GM21515 (cell line): Measurements from ENCODE around the gene MDC1.
"Not testable (repeated sequence)": the region's sequence is repeated elsewhere in the genome, so short reads cannot be mapped to it uniquely, and the experiment has no call there.

Source experiments
- ATAC-seq: cut with Tn5 transposase; IDR thresholded peaks from one replicate; pipeline ENCODE4 v1.9.1; 2021; ENCODE audit not compliant: unreplicated experiment

MDC1 gene

GRCh38 chr6:30717129-30717844 lies at the start of gene MDC1:
Gene MDC1, minus strand, starts transcription at chr6:30717281. Its CDS starts 2,106 bp downstream, at chr6:30715175.
- peak; percentile 71 for ATAC-seq

- ATAC-seq = no peak
These were observed 49.5 kb upstream of the MDC1 start for GRCh38 chr6:30766461-30767157.

- ATAC-seq = not testable (repeated sequence)
These were observed 48.4 kb upstream of the MDC1 start for GRCh38 chr6:30765495-30765894.

- ATAC-seq = not testable (repeated sequence)
These were observed 47.5 kb upstream of the MDC1 start for GRCh38 chr6:30764490-30765043.

GRCh38 chr6:30763618-30764489 lies 46.8 kb upstream of the MDC1 start:
- ATAC-seq = no peak

GRCh38 chr6:30763155-30763617 lies 46.1 kb upstream of the MDC1 start:
- no peak for ATAC-seq

GRCh38 chr6:30761791-30762429 lies 44.8 kb upstream of the MDC1 start:
- no peak for ATAC-seq

- ATAC-seq = no peak
These were observed 43.5 kb upstream of the MDC1 start for GRCh38 chr6:30760549-30760948.

GRCh38 chr6:30759575-30760239 lies 42.6 kb upstream of the MDC1 start:
- ATAC-seq = no peak

GRCh38 chr6:30757261-30757904 lies 40.3 kb upstream of the MDC1 start:
- no peak for ATAC-seq

GRCh38 chr6:30756405-30757003 lies 39.4 kb upstream of the MDC1 start:
- ATAC-seq = not testable (repeated sequence)

- ATAC-seq = no peak
These were observed 37.5 kb upstream of the MDC1 start for GRCh38 chr6:30754631-30755030.

- no peak for ATAC-seq
These were observed 35.3 kb upstream of the MDC1 start for GRCh38 chr6:30752157-30752927.

GRCh38 chr6:30750379-30750668 lies 33.2 kb upstream of the MDC1 start:
- ATAC-seq = no peak

GRCh38 chr6:30749554-30750378 lies 32.7 kb upstream of the MDC1 start:
- no peak for ATAC-seq

- ATAC-seq = no peak
These were observed 31.9 kb upstream of the MDC1 start for GRCh38 chr6:30748851-30749540.
